Tibial nerve (tissue), 4 donors: ENCODE data around the gene BTBD6.

ENCODE experiments used
- CTCF ChIP-seq, 5 experiments: fragments of 200-600 bp in 3 of 5; fragments of 450-650 bp in 2 of 5; sonication (generic) in 3 of 5; IDR thresholded peaks; one replicate each; pipeline ENCODE4 v1.5.1; 2016 to 2019; ENCODE audit warnings: antibody characterized with exemption in 5 of 5, mild to moderate bottlenecking in 3 of 5, moderate library complexity in 2 of 5
- EP300 ChIP-seq, 2 donors: sonication (generic); formaldehyde crosslinking; IDR thresholded peaks; one replicate each; pipeline ENCODE4 v1.6.1; 2017; ENCODE audit warnings: antibody characterized with exemption in 2 of 2, mild to moderate bottlenecking in 1 of 2
- POLR2A ChIP-seq, 2 donors: fragments of 450-650 bp; IDR thresholded peaks; one replicate each; pipeline ENCODE4 v1.6.1; 2017; ENCODE audit warnings: antibody characterized with exemption in 2 of 2, mild to moderate bottlenecking in 2 of 2, moderate library complexity in 2 of 2

DNA sequence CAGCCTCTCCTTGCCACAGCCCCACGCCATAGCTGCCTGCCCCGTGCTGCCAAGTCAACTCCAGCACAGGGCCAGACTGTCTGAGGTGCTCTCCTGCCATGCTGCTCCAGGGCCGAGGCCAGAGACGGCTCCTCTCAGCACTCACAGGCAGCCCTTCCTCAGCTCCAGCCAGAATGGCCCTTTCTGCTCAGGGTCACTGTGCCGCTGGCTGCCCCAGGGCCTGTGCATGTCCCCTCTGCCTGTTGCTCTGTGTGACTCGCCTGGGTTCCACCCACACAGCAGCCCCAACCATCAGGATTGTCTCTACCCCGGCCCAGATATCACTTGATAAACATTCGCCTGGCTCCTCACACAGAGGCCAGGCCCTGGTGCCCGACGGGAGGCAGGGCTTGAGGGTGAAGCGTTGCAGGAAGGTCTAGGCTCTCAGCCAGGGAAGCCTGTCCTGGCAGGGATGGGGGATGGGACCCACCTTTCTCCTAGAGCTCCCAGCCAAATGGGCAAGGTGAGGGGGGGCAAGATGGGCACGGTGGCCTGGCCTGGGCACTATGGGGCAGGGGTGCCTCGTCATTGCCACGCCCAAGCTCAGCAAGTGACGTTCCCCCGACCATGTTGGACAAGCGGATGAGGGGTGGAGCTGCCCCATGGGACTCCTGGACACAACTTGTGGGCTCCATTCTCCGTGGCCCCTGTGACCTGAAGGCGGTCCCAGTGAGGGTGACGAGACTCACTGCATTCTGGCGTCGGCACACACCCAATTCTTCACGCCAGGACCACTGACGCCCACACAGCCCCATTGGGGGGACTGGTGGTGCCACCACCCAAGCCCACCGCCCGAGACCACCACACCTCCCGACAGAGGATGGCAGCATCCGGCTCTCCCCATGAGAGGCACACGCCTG lies 27.4 kb upstream of the BTBD6 start:
- TF ChIP-seq CTCF (IDR thresholded peaks at IDR 0.05) (no peak), POLR2A (IDR thresholded peaks at IDR 0.05) (no peak), EP300 (IDR thresholded peaks at IDR 0.05) (no peak)
